K562 (cell line): Measurements from ENCODE around the gene C14orf180.

Source experiments
- ARID1B ChIP-seq: fragments of 450-650 bp; IDR thresholded peaks from 2 replicates; pipeline ENCODE4 v1.6.1; 2016; ENCODE audit warnings: antibody characterized with exemption, mild to moderate bottlenecking, inconsistent platforms
- JUN ChIP-seq, 2 experiments: sonication (generic) in 1 of 2; formaldehyde crosslinking in 1 of 2; IDR thresholded peaks; 2 replicates each; pipeline versions ENCODE4 v1.6.1 to v1.8.0; 2012 to 2022; ENCODE audit warnings: borderline replicate concordance in 2 of 2, mild to moderate bottlenecking in 2 of 2, improper control_type of control experiment in 1 of 2, low read depth in 1 of 2, low read length in 1 of 2, missing genetic modification reagents in 1 of 2
- KAT7 ChIP-seq: sonication (generic); formaldehyde crosslinking; IDR thresholded peaks from 2 replicates; pipeline ENCODE4 v1.8.0; 2022; ENCODE audit warnings: missing genetic modification reagents, mild to moderate bottlenecking, borderline replicate concordance
- POLR2AphosphoS2 ChIP-seq: IDR thresholded peaks from 2 replicates; pipeline ENCODE4 v1.6.1; 2012; ENCODE audit warnings: low read length, improper control_type of control experiment
- SAFB2 ChIP-seq: fragments of 200-400 bp; formaldehyde crosslinking; IDR thresholded peaks from 2 replicates; pipeline ENCODE4 v1.6.1; 2018; ENCODE audit warnings: borderline replicate concordance, low read length, low read depth, moderate library complexity; ENCODE audit not compliant: severe bottlenecking
- SP1 ChIP-seq: sonication (generic); formaldehyde crosslinking; IDR thresholded peaks from 2 replicates; pipeline ENCODE4 v1.8.1; 2022; ENCODE audit warnings: mild to moderate bottlenecking, missing genetic modification reagents
- ZNF232 ChIP-seq: sonication (generic); formaldehyde crosslinking; IDR thresholded peaks from 2 replicates; pipeline ENCODE4 v1.8.0; 2022; ENCODE audit warnings: mild to moderate bottlenecking, missing genetic modification reagents
- TF ChIP-seq, protein P1 (sequence below): fragments of 150-350 bp; IDR thresholded peaks from 2 replicates; pipeline ENCODE4 v1.6.1; 2014; ENCODE audit warnings: low read depth, mild to moderate bottlenecking, low read length, borderline replicate concordance
- TF ChIP-seq, protein P2 (sequence below), 2 experiments: fragments of 450-650 bp in 1 of 2; sonication (generic) in 1 of 2; formaldehyde crosslinking in 1 of 2; IDR thresholded peaks in 1 of 2; conservative IDR thresholded peaks in 1 of 2; 2 replicates each; pipeline versions ENCODE4 v1.6.1 to v1.8.1; 2016 to 2023; ENCODE audit warnings: mild to moderate bottlenecking in 2 of 2, moderate library complexity in 2 of 2, inconsistent platforms in 1 of 2, missing genetic modification reagents in 1 of 2
- TF ChIP-seq, protein P3 (sequence below): sonication (generic); formaldehyde crosslinking; IDR thresholded peaks from 2 replicates; pipeline ENCODE4 v1.8.1; 2023; ENCODE audit warnings: mild to moderate bottlenecking, missing genetic modification reagents
- TF ChIP-seq, protein P4 (sequence below), 3 experiments: IDR thresholded peaks in 2 of 3; conservative IDR thresholded peaks in 1 of 3; 2 replicates each; pipeline ENCODE4 v1.5.1; 2011 to 2012; ENCODE audit warnings: low read length in 3 of 3, mild to moderate bottlenecking in 3 of 3, control low read depth in 2 of 3, improper control_type of control experiment in 1 of 3, inconsistent platforms in 1 of 3, low read depth in 1 of 3, mixed read lengths in 1 of 3, moderate library complexity in 1 of 3; ENCODE audit not compliant: insufficient read depth in 2 of 3
- TF ChIP-seq, protein P5 (sequence below): sonication (generic); formaldehyde crosslinking; IDR thresholded peaks from 2 replicates; pipeline ENCODE4 v1.8.0; 2022; ENCODE audit warnings: mild to moderate bottlenecking, missing genetic modification reagents, borderline replicate concordance
- TF ChIP-seq, protein P6 (sequence below): sonication (generic); formaldehyde crosslinking; IDR thresholded peaks from 2 replicates; pipeline ENCODE4 v1.8.1; 2023; ENCODE audit warnings: missing genetic modification reagents, mild to moderate bottlenecking, borderline replicate concordance

DNA sequence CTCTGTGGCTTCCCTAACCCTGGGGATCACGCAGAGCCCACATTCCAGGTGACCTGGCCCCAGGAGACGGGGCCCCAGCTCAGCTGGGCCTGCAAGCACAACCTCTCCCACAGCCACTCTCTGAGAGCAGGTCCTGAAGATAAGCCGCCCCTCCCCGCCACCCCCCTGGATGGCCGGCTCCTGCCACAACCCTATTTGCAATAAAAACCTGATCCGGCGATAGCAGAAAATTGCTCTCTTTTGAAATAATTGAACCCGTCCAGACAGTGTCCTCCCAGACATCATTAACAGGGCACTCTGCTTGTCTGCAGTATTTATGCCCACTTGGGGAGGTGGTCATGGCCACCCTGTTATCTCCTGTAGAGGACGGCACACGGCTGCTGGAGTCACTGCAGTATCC, 5.0 kb downstream of the C14orf180 start:
- TF ChIP-seq, protein P1, sequence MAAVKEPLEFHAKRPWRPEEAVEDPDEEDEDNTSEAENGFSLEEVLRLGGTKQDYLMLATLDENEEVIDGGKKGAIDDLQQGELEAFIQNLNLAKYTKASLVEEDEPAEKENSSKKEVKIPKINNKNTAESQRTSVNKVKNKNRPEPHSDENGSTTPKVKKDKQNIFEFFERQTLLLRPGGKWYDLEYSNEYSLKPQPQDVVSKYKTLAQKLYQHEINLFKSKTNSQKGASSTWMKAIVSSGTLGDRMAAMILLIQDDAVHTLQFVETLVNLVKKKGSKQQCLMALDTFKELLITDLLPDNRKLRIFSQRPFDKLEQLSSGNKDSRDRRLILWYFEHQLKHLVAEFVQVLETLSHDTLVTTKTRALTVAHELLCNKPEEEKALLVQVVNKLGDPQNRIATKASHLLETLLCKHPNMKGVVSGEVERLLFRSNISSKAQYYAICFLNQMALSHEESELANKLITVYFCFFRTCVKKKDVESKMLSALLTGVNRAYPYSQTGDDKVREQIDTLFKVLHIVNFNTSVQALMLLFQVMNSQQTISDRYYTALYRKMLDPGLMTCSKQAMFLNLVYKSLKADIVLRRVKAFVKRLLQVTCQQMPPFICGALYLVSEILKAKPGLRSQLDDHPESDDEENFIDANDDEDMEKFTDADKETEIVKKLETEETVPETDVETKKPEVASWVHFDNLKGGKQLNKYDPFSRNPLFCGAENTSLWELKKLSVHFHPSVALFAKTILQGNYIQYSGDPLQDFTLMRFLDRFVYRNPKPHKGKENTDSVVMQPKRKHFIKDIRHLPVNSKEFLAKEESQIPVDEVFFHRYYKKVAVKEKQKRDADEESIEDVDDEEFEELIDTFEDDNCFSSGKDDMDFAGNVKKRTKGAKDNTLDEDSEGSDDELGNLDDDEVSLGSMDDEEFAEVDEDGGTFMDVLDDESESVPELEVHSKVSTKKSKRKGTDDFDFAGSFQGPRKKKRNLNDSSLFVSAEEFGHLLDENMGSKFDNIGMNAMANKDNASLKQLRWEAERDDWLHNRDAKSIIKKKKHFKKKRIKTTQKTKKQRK, result no peak
- TF ChIP-seq SAFB2, result no peak
- TF ChIP-seq, protein P2, sequence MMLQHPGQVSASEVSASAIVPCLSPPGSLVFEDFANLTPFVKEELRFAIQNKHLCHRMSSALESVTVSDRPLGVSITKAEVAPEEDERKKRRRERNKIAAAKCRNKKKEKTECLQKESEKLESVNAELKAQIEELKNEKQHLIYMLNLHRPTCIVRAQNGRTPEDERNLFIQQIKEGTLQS (IDR thresholded peaks at IDR 0.05), result no peak
- TF ChIP-seq, protein P2 (CRISPR knock-in tag; conservative IDR thresholded peaks at IDR 0.05), result no peak
- TF ChIP-seq, protein P3, sequence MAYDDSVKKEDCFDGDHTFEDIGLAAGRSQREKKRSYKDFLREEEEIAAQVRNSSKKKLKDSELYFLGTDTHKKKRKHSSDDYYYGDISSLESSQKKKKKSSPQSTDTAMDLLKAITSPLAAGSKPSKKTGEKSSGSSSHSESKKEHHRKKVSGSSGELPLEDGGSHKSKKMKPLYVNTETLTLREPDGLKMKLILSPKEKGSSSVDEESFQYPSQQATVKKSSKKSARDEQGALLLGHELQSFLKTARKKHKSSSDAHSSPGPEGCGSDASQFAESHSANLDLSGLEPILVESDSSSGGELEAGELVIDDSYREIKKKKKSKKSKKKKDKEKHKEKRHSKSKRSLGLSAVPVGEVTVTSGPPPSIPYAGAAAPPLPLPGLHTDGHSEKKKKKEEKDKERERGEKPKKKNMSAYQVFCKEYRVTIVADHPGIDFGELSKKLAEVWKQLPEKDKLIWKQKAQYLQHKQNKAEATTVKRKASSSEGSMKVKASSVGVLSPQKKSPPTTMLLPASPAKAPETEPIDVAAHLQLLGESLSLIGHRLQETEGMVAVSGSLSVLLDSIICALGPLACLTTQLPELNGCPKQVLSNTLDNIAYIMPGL (CRISPR knock-in tag), result no peak
- TF ChIP-seq KAT7, result no peak
- TF ChIP-seq, protein P4, sequence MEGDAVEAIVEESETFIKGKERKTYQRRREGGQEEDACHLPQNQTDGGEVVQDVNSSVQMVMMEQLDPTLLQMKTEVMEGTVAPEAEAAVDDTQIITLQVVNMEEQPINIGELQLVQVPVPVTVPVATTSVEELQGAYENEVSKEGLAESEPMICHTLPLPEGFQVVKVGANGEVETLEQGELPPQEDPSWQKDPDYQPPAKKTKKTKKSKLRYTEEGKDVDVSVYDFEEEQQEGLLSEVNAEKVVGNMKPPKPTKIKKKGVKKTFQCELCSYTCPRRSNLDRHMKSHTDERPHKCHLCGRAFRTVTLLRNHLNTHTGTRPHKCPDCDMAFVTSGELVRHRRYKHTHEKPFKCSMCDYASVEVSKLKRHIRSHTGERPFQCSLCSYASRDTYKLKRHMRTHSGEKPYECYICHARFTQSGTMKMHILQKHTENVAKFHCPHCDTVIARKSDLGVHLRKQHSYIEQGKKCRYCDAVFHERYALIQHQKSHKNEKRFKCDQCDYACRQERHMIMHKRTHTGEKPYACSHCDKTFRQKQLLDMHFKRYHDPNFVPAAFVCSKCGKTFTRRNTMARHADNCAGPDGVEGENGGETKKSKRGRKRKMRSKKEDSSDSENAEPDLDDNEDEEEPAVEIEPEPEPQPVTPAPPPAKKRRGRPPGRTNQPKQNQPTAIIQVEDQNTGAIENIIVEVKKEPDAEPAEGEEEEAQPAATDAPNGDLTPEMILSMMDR (IDR thresholded peaks at IDR 0.05 in 2 of 3, conservative IDR thresholded peaks at IDR 0.05 in 1 of 3; ENCODE audit: insufficient read depth in 2 of 3, low read depth in 1 of 3, low read length in 3 of 3), result no peak
- TF ChIP-seq POLR2AphosphoS2, result no peak
- TF ChIP-seq ZNF232, result no peak
- TF ChIP-seq JUN (IDR thresholded peaks at IDR 0.05; ENCODE audit: borderline replicate concordance, low read depth, low read length), result no peak
- TF ChIP-seq JUN (CRISPR knock-in tag; IDR thresholded peaks at IDR 0.05; ENCODE audit: borderline replicate concordance), result no peak
- TF ChIP-seq, protein P5, sequence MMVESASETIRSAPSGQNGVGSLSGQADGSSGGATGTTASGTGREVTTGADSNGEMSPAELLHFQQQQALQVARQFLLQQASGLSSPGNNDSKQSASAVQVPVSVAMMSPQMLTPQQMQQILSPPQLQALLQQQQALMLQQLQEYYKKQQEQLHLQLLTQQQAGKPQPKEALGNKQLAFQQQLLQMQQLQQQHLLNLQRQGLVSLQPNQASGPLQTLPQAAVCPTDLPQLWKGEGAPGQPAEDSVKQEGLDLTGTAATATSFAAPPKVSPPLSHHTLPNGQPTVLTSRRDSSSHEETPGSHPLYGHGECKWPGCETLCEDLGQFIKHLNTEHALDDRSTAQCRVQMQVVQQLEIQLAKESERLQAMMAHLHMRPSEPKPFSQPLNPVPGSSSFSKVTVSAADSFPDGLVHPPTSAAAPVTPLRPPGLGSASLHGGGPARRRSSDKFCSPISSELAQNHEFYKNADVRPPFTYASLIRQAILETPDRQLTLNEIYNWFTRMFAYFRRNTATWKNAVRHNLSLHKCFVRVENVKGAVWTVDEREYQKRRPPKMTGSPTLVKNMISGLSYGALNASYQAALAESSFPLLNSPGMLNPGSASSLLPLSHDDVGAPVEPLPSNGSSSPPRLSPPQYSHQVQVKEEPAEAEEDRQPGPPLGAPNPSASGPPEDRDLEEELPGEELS, result no peak
- TF ChIP-seq, protein P6, sequence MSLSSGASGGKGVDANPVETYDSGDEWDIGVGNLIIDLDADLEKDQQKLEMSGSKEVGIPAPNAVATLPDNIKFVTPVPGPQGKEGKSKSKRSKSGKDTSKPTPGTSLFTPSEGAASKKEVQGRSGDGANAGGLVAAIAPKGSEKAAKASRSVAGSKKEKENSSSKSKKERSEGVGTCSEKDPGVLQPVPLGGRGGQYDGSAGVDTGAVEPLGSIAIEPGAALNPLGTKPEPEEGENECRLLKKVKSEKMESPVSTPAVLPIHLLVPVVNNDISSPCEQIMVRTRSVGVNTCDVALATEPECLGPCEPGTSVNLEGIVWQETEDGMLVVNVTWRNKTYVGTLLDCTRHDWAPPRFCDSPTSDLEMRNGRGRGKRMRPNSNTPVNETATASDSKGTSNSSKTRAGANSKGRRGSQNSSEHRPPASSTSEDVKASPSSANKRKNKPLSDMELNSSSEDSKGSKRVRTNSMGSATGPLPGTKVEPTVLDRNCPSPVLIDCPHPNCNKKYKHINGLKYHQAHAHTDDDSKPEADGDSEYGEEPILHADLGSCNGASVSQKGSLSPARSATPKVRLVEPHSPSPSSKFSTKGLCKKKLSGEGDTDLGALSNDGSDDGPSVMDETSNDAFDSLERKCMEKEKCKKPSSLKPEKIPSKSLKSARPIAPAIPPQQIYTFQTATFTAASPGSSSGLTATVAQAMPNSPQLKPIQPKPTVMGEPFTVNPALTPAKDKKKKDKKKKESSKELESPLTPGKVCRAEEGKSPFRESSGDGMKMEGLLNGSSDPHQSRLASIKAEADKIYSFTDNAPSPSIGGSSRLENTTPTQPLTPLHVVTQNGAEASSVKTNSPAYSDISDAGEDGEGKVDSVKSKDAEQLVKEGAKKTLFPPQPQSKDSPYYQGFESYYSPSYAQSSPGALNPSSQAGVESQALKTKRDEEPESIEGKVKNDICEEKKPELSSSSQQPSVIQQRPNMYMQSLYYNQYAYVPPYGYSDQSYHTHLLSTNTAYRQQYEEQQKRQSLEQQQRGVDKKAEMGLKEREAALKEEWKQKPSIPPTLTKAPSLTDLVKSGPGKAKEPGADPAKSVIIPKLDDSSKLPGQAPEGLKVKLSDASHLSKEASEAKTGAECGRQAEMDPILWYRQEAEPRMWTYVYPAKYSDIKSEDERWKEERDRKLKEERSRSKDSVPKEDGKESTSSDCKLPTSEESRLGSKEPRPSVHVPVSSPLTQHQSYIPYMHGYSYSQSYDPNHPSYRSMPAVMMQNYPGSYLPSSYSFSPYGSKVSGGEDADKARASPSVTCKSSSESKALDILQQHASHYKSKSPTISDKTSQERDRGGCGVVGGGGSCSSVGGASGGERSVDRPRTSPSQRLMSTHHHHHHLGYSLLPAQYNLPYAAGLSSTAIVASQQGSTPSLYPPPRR (CRISPR knock-in tag), result no peak
- TF ChIP-seq ARID1B, result no peak
- no peak for TF ChIP-seq SP1
